HG02943 (cell line): ENCODE results near the gene LZTS2.

Experiments used
- ATAC-seq: cut with Tn5 transposase; IDR thresholded peaks from one replicate; pipeline ENCODE4 v1.9.1; 2021; ENCODE audit warnings: mild to moderate bottlenecking, low read depth, moderate library complexity; ENCODE audit not compliant: unreplicated experiment

The LZTS2 gene

GRCh38 chr10:101012525-101013364, 13.1 kb downstream of the LZTS2 start:
- ATAC-seq = peak; percentile 80

DNA sequence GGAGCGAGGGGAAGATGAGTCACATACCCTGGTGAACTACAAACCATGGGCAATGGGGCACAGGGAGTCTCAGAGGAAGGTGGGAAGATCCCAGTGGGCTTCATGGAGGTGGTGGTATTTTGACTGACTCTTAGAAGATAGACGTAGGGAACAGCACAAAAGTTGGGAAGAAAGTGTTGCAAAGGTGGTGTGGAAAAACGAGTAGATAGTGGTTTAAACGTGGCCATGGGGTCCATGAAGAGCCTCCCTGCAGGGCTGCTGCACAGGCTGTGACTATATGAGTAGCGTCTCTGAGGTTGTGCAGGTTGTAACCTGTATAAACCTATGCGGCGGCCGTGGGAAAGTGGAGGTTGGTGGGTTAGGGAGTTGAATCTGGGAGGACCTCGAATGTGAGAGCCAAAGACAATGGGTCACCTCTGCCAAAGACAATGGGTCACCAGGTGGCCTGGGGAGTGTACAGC, 13.8 kb downstream of the LZTS2 start:
- no peak for ATAC-seq

- no peak for ATAC-seq
Measured at GRCh38 chr10:101014230-101014884, 14.7 kb downstream of the LZTS2 start.

DNA sequence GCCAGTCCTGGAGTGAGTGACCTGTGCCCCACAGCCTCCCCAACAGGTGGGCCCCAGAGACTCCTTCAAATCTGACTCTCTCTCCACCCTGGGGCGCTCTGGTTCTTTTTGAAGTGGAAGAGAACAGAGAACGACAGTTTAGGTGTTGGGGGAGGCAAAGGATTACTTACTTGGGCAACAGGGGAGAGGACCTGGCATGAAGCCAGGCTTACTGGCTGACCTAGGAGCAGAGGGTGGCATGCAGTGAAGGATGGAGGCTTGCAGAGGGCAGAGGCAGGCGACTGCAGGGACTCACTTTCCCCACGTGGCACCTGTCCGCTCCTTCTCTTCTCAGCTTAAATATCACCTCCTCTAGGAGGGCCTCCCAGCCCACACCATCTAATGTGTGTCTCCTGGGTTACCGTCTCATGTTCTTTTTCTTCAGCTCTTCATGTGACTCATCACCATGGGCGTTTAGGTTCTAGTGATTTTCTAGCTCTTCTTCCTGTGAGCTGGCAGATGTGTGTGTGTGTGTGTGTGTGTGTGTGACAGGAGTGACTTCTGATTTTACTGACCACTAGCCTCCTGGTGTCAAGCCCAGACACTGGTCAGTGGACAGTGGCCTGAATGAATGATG, 15.5 kb downstream of the LZTS2 start:
- no peak for ATAC-seq

DNA sequence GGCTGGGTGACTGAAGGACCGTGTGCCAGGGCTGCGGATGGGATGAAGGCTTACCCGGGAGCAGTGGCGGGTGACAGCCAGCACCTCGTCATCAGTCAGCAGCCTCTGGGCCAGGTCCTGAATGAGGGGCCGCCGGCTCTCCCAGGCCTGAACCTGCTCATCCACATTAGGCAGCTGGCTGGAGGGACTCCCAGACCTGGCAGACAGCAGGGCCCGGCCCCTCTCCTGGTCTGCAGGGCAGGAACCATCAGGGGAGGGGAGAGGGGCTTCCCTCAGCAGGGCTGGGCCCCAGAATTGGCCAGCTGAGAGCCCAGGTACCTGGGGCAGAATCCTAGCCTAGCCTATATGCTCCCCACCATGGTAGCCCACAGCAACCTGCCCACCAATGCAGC, 16.0 kb downstream of the LZTS2 start:
- no peak for ATAC-seq

- ATAC-seq = no peak
Measured at GRCh38 chr10:101016814-101017213, 17.2 kb downstream of the LZTS2 start.

DNA sequence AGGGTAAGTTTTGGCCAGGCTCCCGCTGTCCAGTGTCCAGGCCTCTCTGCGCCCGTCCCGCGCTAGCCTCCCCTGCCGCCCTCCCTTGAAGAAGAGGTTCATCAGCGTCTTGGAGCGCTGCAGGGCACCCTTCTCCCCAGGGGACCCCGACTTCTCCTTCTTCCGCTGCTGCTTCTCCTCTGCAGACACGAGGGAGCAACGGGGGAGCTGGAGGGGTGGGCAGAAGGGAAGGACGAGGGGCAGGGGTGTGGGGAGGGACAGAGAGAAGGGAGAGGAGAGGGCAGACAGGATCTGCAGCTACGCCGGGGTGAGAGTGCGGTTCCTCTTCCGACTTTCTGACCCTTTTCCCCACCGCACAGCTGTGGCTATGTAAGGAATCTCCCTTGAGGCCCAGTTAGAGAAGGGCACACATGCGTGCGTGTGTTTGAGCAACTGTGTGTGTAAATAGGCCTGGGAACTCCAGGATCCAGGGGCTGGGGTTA, 18.6 kb downstream of the LZTS2 start:
- ATAC-seq = no peak

DNA sequence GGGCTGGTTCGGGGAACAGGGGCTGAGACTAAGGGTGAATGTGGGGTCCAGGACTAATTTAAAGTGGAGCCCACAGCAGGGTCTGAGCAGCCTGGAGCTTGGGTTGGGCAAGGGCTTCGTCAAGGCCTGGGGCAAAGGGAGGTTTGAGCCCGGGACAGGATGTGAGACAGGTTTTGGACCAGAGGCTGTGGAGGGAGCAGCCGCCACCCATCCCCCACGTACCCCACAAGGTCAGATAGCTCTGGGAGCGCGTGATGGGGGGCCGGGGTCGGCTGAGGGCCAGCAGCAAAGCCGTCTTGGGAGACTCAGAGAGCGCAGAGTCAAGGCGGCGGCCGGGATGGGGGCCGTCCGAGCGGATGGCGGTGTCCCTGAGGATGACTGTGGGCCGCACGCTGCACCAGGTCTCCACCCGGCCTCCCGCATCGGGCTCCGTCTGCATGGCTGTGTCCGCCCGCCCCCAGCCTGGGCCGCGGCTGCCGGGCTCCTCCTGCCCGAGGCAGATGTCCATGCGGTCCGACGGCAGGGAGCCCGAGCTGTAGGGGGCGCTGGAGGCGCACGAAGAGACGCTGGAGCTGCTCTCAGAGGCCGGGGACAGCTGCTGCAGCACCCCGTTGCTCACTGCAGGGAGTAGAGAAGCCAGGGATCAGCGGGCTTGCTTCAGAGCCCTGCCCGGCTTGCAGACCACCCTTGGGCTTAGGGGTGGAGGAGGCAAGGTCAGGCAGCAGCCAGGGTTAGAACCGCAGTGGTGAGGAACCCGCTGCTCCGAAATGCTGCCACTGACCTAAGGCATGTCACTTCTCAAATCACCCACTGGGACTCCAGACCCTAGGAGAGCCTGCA, 19.2 kb downstream of the LZTS2 start:
- ATAC-seq = no peak

GRCh38 chr10:101019440-101019703, 19.8 kb downstream of the LZTS2 start:
- ATAC-seq = no peak

GRCh38 chr10:101020427-101021075, 20.9 kb downstream of the LZTS2 start:
- ATAC-seq = no peak

DNA sequence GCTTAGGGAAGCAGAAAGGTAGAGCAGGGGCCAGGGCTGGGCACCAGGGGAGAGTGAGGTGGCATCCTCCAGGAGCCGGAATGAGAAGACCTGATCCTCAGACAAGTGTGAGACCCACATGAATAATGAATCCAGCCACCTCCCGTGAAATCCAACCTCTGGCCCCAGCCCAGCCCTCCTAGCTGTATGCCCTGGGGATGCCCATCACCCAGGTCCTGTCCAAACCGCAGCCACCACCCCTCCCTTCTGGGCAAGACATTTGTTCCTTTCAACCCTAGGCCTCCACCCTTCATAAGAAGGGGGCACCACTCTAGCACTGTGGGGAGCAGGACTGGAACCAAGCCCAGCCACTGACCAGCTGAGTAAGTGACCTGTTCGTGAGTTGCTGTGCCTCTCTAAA, 21.6 kb downstream of the LZTS2 start:
- no peak for ATAC-seq

DNA sequence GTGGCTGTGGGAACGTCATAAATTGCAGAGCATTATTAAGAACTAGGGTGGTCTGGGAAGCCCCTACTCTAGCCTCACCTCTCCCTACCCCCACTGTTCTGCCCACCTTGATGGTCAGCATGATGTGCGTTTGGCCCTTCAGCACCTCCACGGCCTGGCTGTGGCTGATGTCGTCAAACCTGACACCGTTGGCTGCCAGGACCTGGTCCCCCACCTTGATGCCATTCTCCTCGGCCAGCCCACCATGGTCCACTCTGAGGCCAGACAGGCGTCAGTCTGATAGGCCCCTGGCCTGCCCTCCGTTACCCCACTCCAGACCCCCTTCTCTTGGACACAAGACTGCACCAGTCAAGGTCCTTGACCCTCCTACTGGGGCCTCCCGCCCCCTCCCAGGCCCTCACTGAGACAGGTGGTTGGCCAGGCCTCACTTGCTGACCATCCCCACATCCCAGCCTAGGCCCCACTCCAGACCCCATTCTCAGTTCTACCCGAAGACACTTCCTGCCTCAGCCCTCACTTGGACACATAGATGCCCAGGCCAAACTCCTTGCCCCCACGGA, 22.2 kb downstream of the LZTS2 start:
- no peak for ATAC-seq

- no peak for ATAC-seq
Measured at GRCh38 chr10:101022967-101023705, 23.5 kb downstream of the LZTS2 start.

DNA sequence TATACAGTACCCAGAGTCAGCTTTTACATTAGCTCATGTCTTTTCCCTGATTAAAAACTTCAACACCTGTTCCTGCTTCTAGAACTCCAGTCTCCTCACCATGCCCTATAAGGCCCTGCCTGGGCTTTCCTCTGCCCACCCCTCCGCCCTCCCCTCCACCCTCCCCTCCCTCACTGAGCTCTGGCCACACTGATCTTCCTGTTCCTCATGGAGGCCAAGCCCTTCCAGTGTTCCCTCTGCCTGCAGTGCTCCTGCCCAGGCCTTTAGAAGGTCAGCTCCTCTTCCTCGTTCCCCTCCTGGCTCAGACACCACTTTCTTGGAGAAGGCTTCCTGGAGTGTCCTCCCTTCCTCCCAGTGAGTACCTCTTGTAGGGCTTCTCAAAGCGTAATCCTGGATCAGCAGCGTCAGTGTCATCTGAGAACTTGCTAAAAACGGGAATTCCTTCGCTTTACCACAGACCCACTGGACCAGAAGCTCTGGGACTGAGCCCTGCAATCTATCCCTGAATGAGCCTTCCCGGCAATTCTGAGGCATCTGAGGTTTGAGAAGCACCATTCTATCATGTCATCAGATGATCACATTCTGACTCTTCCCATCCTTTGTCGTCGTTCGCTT, 27.6 kb downstream of the LZTS2 start:
- no peak for ATAC-seq

- no peak for ATAC-seq
Measured at GRCh38 chr10:101028446-101029337, 29.1 kb downstream of the LZTS2 start.

- no peak for ATAC-seq
Measured at GRCh38 chr10:101029520-101030295, 30.1 kb downstream of the LZTS2 start.

GRCh38 chr10:101030496-101031127, 31.0 kb downstream of the LZTS2 start:
- no peak for ATAC-seq
